Panc1 (cell line): ENCODE results near the gene CDR2L. TPM values are rescaled to one million over a fixed set of nuclear protein-coding genes. Genes with fewer than 3 reads are reported as not detected.
"Not testable (repeated sequence)": the region's sequence is repeated elsewhere in the genome, so short reads cannot be mapped to it uniquely, and the experiment has no call there.

Experiments used
- ATAC-seq: fragments of 200-7000 bp; cut with Tn5 transposase; 2 replicates; pipeline ENCODE4 v1.9.1; 2020; ENCODE audit warnings: mild to moderate bottlenecking, moderate library complexity
- BruUV-seq: library from RNA; stranded (reverse); fragments of 400-500 nt; replicated peaks from 2 replicates; lab custom pipeline; 2021; lab: Mats Ljungman, UMichigan
- CTCF ChIA-PET: fragments of 300-600 bp; sonication (Branson Sonifier 250); formaldehyde crosslinking; loops from one replicate; lab custom pipeline; 2022; ENCODE audit warnings: antibody characterized with exemption; lab: Charles Lee
- POLR2A ChIA-PET: fragments of 300-600 bp; sonication (Branson Sonifier 250); formaldehyde crosslinking; loops from one replicate; lab custom pipeline; 2022; ENCODE audit warnings: antibody characterized with exemption; lab: Charles Lee
- DNase-seq: peaks from one replicate; pipeline ENCODE4 v3.0.0-alpha.2; 2010; ENCODE audit warnings: low read depth, low spot score
- H3K27ac ChIP-seq: 2 replicates; pipeline ENCODE4 v1.5.1; 2011; ENCODE audit warnings: mild to moderate bottlenecking, low read length, inconsistent platforms
- H3K27me3 ChIP-seq: fragments of 200-500 bp; sonication (Bioruptor generic); 2 replicates; pipeline ENCODE4 v1.6.0; 2014; ENCODE audit warnings: low read length, inconsistent platforms; ENCODE audit not compliant: control insufficient read depth, insufficient read depth
- H3K36me3 ChIP-seq: fragments of 200-500 bp; sonication (Bioruptor generic); 2 replicates; pipeline ENCODE4 v1.5.1; 2014; ENCODE audit warnings: inconsistent platforms, mild to moderate bottlenecking, low read length, moderate library complexity; ENCODE audit not compliant: control insufficient read depth, insufficient read depth
- H3K4me1 ChIP-seq: 2 replicates; pipeline ENCODE4 v1.5.1; 2011; ENCODE audit warnings: inconsistent platforms, mild to moderate bottlenecking, low read length, moderate library complexity; ENCODE audit not compliant: control insufficient read depth, insufficient read depth
- H3K4me3 ChIP-seq, 2 experiments: 2 replicates each; pipeline ENCODE4 v1.5.1; 2011 to 2012; ENCODE audit warnings: low read depth in 2 of 2, low read length in 2 of 2, mild to moderate bottlenecking in 2 of 2, inconsistent platforms in 1 of 2, moderate library complexity in 1 of 2
- H3K9me3 ChIP-seq: fragments of 200-500 bp; sonication (Bioruptor generic); 2 replicates; pipeline ENCODE4 v1.5.1; 2014; ENCODE audit warnings: low read depth, mild to moderate bottlenecking, inconsistent platforms, low read length, moderate library complexity; ENCODE audit not compliant: control insufficient read depth, insufficient read depth
- POLR2AphosphoS5 ChIP-seq: IDR thresholded peaks from 2 replicates; pipeline ENCODE4 v1.6.1; 2012; ENCODE audit warnings: mild to moderate bottlenecking, low read depth, low read length, moderate library complexity
- SIN3A ChIP-seq: IDR thresholded peaks from 2 replicates; pipeline ENCODE4 v1.6.1; 2012; ENCODE audit warnings: low read depth, mild to moderate bottlenecking, low read length, moderate library complexity, borderline replicate concordance; ENCODE audit not compliant: insufficient read depth
- TCF7L2 ChIP-seq: IDR thresholded peaks from 2 replicates; pipeline ENCODE4 v1.6.1; 2011; ENCODE audit warnings: mild to moderate bottlenecking, low read depth, low read length, inconsistent platforms
- in situ Hi-C: cut with HindIII; loops from 2 replicates; pipeline ENCODE4 v1.10.0; 2016; ENCODE audit warnings: low sequenced_read_pairs, low pct_unique_long_range_greater_than_20kb
- intact Hi-C: fragments of 100-400 bp; cut with micrococcal nuclease; formaldehyde crosslinking; loops from one replicate; pipeline ENCODE4 v1.10.0; 2022; ENCODE audit not compliant: unreplicated experiment
- total RNA-seq: library from RNA; stranded (reverse); gene quantifications from one replicate; pipeline ENCODE4 v1.2.1, GENCODE V29; 2021; ENCODE audit not compliant: unreplicated experiment
- TF ChIP-seq, protein P1 (sequence below): fragments of 450-650 bp; IDR thresholded peaks from 2 replicates; pipeline ENCODE4 v1.5.1; 2017; ENCODE audit warnings: mild to moderate bottlenecking
- TF ChIP-seq, protein P2 (sequence below), 2 experiments: IDR thresholded peaks; 2 replicates each; pipeline ENCODE4 v1.6.1; 2011 to 2012; ENCODE audit warnings: low read depth in 2 of 2, control low read depth in 1 of 2, low read length in 1 of 2, mild to moderate bottlenecking in 1 of 2, moderate library complexity in 1 of 2; ENCODE audit not compliant: insufficient read depth in 1 of 2

CDR2L gene
- total RNA-seq, 1 experiment from 2014 or later, result 32.0 TPM

- ATAC-seq, result no peak
- CTCF ChIA-PET, result no interaction called here
- H3K36me3 ChIP-seq, result no peaks in the 10 kb centered on the region
- no peaks in the 10 kb centered on the region for H3K27me3 ChIP-seq
- H3K27ac ChIP-seq, result no peak overlapping the region
- BruUV-seq, result no TSS peak
- DNase-seq, result no peak
- no peak for TF ChIP-seq SIN3A
- TF ChIP-seq, protein P1, sequence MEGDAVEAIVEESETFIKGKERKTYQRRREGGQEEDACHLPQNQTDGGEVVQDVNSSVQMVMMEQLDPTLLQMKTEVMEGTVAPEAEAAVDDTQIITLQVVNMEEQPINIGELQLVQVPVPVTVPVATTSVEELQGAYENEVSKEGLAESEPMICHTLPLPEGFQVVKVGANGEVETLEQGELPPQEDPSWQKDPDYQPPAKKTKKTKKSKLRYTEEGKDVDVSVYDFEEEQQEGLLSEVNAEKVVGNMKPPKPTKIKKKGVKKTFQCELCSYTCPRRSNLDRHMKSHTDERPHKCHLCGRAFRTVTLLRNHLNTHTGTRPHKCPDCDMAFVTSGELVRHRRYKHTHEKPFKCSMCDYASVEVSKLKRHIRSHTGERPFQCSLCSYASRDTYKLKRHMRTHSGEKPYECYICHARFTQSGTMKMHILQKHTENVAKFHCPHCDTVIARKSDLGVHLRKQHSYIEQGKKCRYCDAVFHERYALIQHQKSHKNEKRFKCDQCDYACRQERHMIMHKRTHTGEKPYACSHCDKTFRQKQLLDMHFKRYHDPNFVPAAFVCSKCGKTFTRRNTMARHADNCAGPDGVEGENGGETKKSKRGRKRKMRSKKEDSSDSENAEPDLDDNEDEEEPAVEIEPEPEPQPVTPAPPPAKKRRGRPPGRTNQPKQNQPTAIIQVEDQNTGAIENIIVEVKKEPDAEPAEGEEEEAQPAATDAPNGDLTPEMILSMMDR, result no peak
- no peak for TF ChIP-seq POLR2AphosphoS5
- no peak for TF ChIP-seq TCF7L2
- TF ChIP-seq, protein P2, sequence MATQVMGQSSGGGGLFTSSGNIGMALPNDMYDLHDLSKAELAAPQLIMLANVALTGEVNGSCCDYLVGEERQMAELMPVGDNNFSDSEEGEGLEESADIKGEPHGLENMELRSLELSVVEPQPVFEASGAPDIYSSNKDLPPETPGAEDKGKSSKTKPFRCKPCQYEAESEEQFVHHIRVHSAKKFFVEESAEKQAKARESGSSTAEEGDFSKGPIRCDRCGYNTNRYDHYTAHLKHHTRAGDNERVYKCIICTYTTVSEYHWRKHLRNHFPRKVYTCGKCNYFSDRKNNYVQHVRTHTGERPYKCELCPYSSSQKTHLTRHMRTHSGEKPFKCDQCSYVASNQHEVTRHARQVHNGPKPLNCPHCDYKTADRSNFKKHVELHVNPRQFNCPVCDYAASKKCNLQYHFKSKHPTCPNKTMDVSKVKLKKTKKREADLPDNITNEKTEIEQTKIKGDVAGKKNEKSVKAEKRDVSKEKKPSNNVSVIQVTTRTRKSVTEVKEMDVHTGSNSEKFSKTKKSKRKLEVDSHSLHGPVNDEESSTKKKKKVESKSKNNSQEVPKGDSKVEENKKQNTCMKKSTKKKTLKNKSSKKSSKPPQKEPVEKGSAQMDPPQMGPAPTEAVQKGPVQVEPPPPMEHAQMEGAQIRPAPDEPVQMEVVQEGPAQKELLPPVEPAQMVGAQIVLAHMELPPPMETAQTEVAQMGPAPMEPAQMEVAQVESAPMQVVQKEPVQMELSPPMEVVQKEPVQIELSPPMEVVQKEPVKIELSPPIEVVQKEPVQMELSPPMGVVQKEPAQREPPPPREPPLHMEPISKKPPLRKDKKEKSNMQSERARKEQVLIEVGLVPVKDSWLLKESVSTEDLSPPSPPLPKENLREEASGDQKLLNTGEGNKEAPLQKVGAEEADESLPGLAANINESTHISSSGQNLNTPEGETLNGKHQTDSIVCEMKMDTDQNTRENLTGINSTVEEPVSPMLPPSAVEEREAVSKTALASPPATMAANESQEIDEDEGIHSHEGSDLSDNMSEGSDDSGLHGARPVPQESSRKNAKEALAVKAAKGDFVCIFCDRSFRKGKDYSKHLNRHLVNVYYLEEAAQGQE (IDR thresholded peaks at IDR 0.05; ENCODE audit: insufficient read depth in 1 of 2, low read depth in 2 of 2, low read length in 1 of 2), result no peak
- no peak overlapping the region for H3K4me3 ChIP-seq
- H3K4me1 ChIP-seq, result peaks cover 3% of the 10 kb centered on the region; the same call in 1 of the 2 replicates
- intact Hi-C loops, result loop anchor here (5.0 kb wide), 1 partner anchor 42 kb away; no protein-coding TSS in a partner anchor
- POLR2A ChIA-PET, result interaction anchor here (0.7 kb wide), 1 partner anchor 17 kb away, joined by 3 read pairs; no protein-coding TSS in a partner anchor
- in situ Hi-C loops, result no loop called here
- H3K9me3 ChIP-seq, result no peaks in the 10 kb centered on the region
These were observed 22.3 kb upstream of the CDR2L start for GRCh38 chr17:74964988-74965622.

- Histone ChIP-seq H3K9me3 (no peaks in the 10 kb centered on the region), H3K4me3 (no peak overlapping the region), H3K27ac (no peak overlapping the region), H3K4me1 (peaks cover 4% of the 10 kb centered on the region; the same call in 1 of the 2 replicates), H3K36me3 (no peaks in the 10 kb centered on the region), H3K27me3 (no peaks in the 10 kb centered on the region)
- no TSS peak for BruUV-seq
- intact Hi-C loops, result no loop called here
- ChIA-PET POLR2A (no interaction called here), CTCF (interaction anchor here (1.3 kb wide), 1 partner anchor 10 kb away, joined by 4 read pairs; no protein-coding TSS in a partner anchor)
- ATAC-seq (no peak), DNase-seq (no peak)
- in situ Hi-C loops, result no loop called here
- TF ChIP-seq TCF7L2 (no peak), POLR2AphosphoS5 (no peak), SIN3A (no peak)
- TF ChIP-seq, protein P1, result no peak
- TF ChIP-seq, protein P2 (IDR thresholded peaks at IDR 0.05; ENCODE audit: insufficient read depth in 1 of 2, low read depth in 2 of 2, low read length in 1 of 2), result no peak
These were observed 19.1 kb upstream of the CDR2L start for GRCh38 chr17:74968361-74968780.

GRCh38 chr17:74969501-74969900 lies 17.9 kb upstream of the CDR2L start:
- in situ Hi-C loops, result not testable (repeated sequence)

More at GRCh38 chr17:74969501-74969900, 17.9 kb upstream of the CDR2L start:
- DNase-seq, H3K4me1 ChIP-seq, intact Hi-C loops, H3K4me3 ChIP-seq, BruUV-seq, H3K9me3 ChIP-seq, ATAC-seq, H3K27me3 ChIP-seq, H3K27ac ChIP-seq, H3K36me3 ChIP-seq: not testable (repeated sequence)
- CTCF ChIA-PET, result interaction anchor here (0.6 to 1.3 kb wide), 2 partner anchors 11 to 262 kb away, joined by 4 to 5 read pairs; no protein-coding TSS in a partner anchor
- POLR2A ChIA-PET, result interaction anchor here (0.6 kb wide), 2 partner anchors 96 to 436 kb away, joined by 4 read pairs; partner anchors contain the start of gene GRB2
